Activated CD4-positive, alpha-beta T cell treated with anti-CD3 and anti-CD28 coated beads, Interleukin-2, amount 50 U/mL, for 4 hours (primary cell): Measurements from ENCODE around the gene ADGRD2.

Experiments
- DNase-seq, 2 experiments: peaks; one replicate each; pipeline ENCODE4 v3.0.0-alpha.2; 2020

The ADGRD2 gene

GRCh38 chr9:124512806-124513204 lies 62.6 kb downstream of the ADGRD2 start:
- DNase-seq = no peak

- DNase-seq = no peak
Measured at GRCh38 chr9:124513376-124513994, 63.2 kb downstream of the ADGRD2 start.

- DNase-seq = no peak
Measured at GRCh38 chr9:124514125-124514524, 63.9 kb downstream of the ADGRD2 start.

GRCh38 chr9:124514874-124515273 lies 64.6 kb downstream of the ADGRD2 start:
- DNase-seq = no peak

GRCh38 chr9:124517600-124517999 lies 67.3 kb downstream of the ADGRD2 start:
- DNase-seq = no peak

- no peak for DNase-seq
Measured at GRCh38 chr9:124518116-124518515, 67.9 kb downstream of the ADGRD2 start.

- DNase-seq = no peak
Measured at GRCh38 chr9:124520206-124520596, 70.0 kb downstream of the ADGRD2 start.

- DNase-seq = no peak
Measured at GRCh38 chr9:124521142-124521541, 70.9 kb downstream of the ADGRD2 start.

- no peak for DNase-seq
Measured at GRCh38 chr9:124522121-124523098, 72.2 kb downstream of the ADGRD2 start.

- no peak for DNase-seq
Measured at GRCh38 chr9:124526174-124526573, 75.9 kb downstream of the ADGRD2 start.

GRCh38 chr9:124527781-124528180 lies 77.5 kb downstream of the ADGRD2 start:
- DNase-seq = no peak
